Neutrophil (primary cell): ENCODE results near the gene ZDHHC9.
A peak's percentile ranks its signal among the peaks of the same experiment; 100 is the strongest.
"Not testable (repeated sequence)": the region's sequence is repeated elsewhere in the genome, so short reads cannot be mapped to it uniquely, and the experiment has no call there.

Experiments
- H3K27ac ChIP-seq: fragments of 200-600 bp; sonication (generic); 2 replicates; pipeline ENCODE4 v1.5.1; 2016; ENCODE audit warnings: mild to moderate bottlenecking, moderate library complexity
- H3K27me3 ChIP-seq: fragments of 200-600 bp; sonication (generic); 2 replicates; pipeline ENCODE4 v1.6.0; 2016; ENCODE audit warnings: mild to moderate bottlenecking
- H3K36me3 ChIP-seq: fragments of 200-600 bp; sonication (generic); 2 replicates; pipeline ENCODE4 v1.5.1; 2017
- H3K4me1 ChIP-seq, 2 experiments: fragments of 200-600 bp in 1 of 2; sonication (generic) in 1 of 2; 1 replicate in 1 of 2; 2 replicates in 1 of 2; pipeline versions ENCODE4 v1.5.1 to v1.6.1; 2013 to 2016; ENCODE audit warnings: low read depth in 1 of 2, low read length in 1 of 2, mild to moderate bottlenecking in 1 of 2, moderate library complexity in 1 of 2; ENCODE audit not compliant: control insufficient read depth in 1 of 2, insufficient read depth in 1 of 2
- H3K4me3 ChIP-seq, 2 experiments: fragments of 200-600 bp in 1 of 2; sonication (generic) in 1 of 2; 1 replicate in 1 of 2; 2 replicates in 1 of 2; pipeline ENCODE4 v1.5.1; 2013 to 2016; ENCODE audit warnings: low read depth in 1 of 2, low read length in 1 of 2, mild to moderate bottlenecking in 1 of 2, moderate library complexity in 1 of 2
- H3K9me3 ChIP-seq: fragments of 200-600 bp; sonication (generic); 2 replicates; pipeline ENCODE4 v1.5.1; 2016
- TF ChIP-seq, protein P1 (sequence below): fragments of 200-600 bp; sonication (generic); IDR thresholded peaks from 2 replicates; pipeline ENCODE4 v1.5.1; 2016; ENCODE audit warnings: antibody characterized with exemption

Gene ZDHHC9

DNA sequence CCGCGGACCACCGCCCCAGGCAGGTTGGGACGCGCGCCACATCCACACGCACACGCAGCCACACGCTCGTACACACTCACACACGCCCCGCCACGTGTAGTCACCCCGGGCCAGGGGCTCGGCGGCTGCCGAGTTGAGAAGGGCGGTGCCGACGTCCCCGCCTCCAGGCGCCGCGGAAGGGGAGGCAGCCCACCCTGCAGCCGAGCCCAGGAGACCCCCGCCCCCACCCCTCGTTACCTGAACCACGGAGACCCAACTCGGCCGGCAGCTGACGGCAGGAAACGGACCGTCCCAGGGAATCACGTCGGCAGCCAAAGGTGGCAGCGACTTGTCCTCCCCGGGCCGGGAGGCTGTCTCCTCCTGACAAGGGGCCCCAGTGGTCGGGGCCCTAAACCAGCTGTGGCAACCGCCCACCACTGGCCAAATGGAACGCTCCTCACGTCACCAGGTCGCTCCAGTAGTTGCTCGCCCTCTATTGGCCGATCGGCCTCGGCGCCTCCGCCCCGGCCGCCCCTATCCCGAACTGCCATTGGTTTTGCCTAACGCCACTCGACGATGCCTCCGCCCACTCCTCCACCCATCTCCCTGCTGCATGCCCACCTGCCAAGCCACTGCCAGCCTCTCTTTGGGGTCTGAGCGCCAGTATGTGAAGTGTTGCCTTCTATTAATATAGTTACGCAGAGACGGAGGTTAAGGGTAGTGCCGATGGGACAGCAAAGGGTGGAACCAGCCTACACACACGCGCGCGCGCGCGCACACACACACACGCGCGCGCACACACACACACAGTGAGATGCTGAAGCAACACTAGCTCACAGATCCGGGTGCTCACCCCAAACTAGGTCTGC, at the start of gene ZDHHC9:
Gene ZDHHC9 (minus strand): TSS at position 428 of the 848 bp plus-strand sequence. CDS start 1,941 bp downstream, outside the sequence.
- Histone ChIP-seq H3K4me3 (peak within 1 kb of the TSS; percentile 67 to 71), H3K9me3 (no peaks in the 10 kb centered on the region), H3K36me3 (no peaks in the 10 kb centered on the region), H3K27ac (no peak within 1 kb of the TSS), H3K4me1 (peaks cover 12% of the 10 kb centered on the region in 2 experiments), H3K27me3 (no peaks in the 10 kb centered on the region)
- TF ChIP-seq, protein P1, sequence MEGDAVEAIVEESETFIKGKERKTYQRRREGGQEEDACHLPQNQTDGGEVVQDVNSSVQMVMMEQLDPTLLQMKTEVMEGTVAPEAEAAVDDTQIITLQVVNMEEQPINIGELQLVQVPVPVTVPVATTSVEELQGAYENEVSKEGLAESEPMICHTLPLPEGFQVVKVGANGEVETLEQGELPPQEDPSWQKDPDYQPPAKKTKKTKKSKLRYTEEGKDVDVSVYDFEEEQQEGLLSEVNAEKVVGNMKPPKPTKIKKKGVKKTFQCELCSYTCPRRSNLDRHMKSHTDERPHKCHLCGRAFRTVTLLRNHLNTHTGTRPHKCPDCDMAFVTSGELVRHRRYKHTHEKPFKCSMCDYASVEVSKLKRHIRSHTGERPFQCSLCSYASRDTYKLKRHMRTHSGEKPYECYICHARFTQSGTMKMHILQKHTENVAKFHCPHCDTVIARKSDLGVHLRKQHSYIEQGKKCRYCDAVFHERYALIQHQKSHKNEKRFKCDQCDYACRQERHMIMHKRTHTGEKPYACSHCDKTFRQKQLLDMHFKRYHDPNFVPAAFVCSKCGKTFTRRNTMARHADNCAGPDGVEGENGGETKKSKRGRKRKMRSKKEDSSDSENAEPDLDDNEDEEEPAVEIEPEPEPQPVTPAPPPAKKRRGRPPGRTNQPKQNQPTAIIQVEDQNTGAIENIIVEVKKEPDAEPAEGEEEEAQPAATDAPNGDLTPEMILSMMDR, result no peak

GRCh38 chrX:129877401-129877800, 33.7 kb upstream of the ZDHHC9 start:
- no peaks in the 10 kb centered on the region for H3K9me3 ChIP-seq
- no peaks in the 10 kb centered on the region for H3K4me1 ChIP-seq
- H3K4me3 ChIP-seq, result no peak overlapping the region
- H3K27ac ChIP-seq, result no peak overlapping the region
- H3K36me3 ChIP-seq, result no peaks in the 10 kb centered on the region
- TF ChIP-seq, protein P1, result no peak
- no peaks in the 10 kb centered on the region for H3K27me3 ChIP-seq

DNA sequence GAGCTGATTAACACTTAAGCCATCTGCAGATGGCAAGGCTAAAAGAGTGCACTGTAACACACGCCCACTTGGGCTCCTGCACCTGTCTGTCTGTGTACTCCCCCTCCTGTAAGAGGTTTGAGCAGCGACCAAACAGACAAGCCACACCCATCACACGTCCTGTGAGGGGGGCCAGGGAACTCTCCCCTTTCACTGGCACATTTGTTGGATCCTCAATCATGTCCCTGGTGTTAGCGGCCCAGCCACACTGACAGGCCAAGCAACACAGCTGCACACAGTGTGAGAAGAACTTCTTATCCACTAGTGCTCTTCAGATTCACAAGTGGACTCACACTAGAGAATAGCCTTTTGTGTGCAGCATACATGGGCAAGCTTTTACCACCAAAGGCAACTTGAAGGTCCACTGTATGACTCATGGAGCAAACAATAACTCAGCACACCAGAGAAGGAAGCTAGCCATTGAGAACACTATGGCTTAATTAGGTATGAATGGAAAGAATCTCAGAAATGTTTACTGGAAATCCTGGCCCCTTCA, 33.2 kb upstream of the ZDHHC9 start:
- Histone ChIP-seq H3K4me1 (no peaks in the 10 kb centered on the region), H3K36me3 (no peaks in the 10 kb centered on the region), H3K27me3 (no peaks in the 10 kb centered on the region), H3K27ac (no peak overlapping the region), H3K9me3 (no peaks in the 10 kb centered on the region), H3K4me3 (no peak overlapping the region)
- TF ChIP-seq, protein P1, result no peak

- Histone ChIP-seq H3K4me3 (no peak overlapping the region), H3K27ac (no peak overlapping the region)
- TF ChIP-seq, protein P1, result no peak
These were observed 32.0 kb upstream of the ZDHHC9 start for GRCh38 chrX:129875669-129876068.

GRCh38 chrX:129872524-129872923, 28.8 kb upstream of the ZDHHC9 start:
- Histone ChIP-seq H3K27me3 (no peaks in the 10 kb centered on the region), H3K4me1 (no peaks in the 10 kb centered on the region), H3K36me3 (no peaks in the 10 kb centered on the region), H3K27ac (no peak overlapping the region), H3K9me3 (no peaks in the 10 kb centered on the region), H3K4me3 (no peak overlapping the region)
- TF ChIP-seq, protein P1, result no peak

More at GRCh38 chrX:129875669-129876068, 32.0 kb upstream of the ZDHHC9 start:
- Histone ChIP-seq H3K4me1 (no peaks in the 10 kb centered on the region), H3K9me3 (no peaks in the 10 kb centered on the region), H3K36me3 (no peaks in the 10 kb centered on the region), H3K27me3 (no peaks in the 10 kb centered on the region)

GRCh38 chrX:129866321-129866720, 22.6 kb upstream of the ZDHHC9 start:
- not testable (repeated sequence) for H3K27ac ChIP-seq, H3K9me3 ChIP-seq, H3K36me3 ChIP-seq, H3K4me1 ChIP-seq, H3K4me3 ChIP-seq, H3K27me3 ChIP-seq

DNA sequence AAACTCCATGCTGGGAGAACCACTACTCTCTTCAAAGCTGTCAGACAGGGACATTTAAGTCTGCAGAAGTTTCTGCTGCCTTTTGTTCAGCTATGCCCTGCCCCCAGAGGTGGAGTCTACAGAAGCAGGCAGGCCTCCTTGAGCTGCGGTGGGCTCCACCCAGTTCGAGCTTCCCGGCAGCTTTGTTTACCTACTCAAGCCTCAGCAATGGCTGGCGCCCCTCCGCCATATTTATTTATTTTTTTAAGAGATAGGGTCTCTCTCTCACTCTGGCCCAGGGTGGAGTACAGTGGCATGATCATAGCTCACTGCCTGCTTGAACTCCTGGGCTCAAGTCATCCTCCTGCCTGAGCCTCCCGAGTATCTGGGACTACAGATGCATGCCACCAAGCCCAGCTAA, 15.4 kb upstream of the ZDHHC9 start:
- H3K27ac ChIP-seq, H3K36me3 ChIP-seq, H3K27me3 ChIP-seq, H3K4me1 ChIP-seq, H3K9me3 ChIP-seq, H3K4me3 ChIP-seq: not testable (repeated sequence)

GRCh38 chrX:129851825-129852224, 8.1 kb upstream of the ZDHHC9 start:
- H3K27me3 ChIP-seq, H3K27ac ChIP-seq, H3K4me1 ChIP-seq, H3K9me3 ChIP-seq, H3K36me3 ChIP-seq, H3K4me3 ChIP-seq: not testable (repeated sequence)
